ENCODE data around the gene DNAL4.

- TF ChIP-seq POLR2A (IDR thresholded peaks at IDR 0.05) (no peak), CTCF (IDR thresholded peaks at IDR 0.05) (no peak), POLR2AphosphoS5 (IDR thresholded peaks at IDR 0.05) (no peak)
Measured at GRCh38 chr22:38834215-38834953, 40.4 kb upstream of the DNAL4 start.
